Frontal cortex (tissue), 4 donors: ENCODE data around the gene SERPINA5. TPM values are rescaled to one million over a fixed set of nuclear protein-coding genes. Genes with fewer than 3 reads are reported as not detected.
"Not testable (repeated sequence)": the region's sequence is repeated elsewhere in the genome, so short reads cannot be mapped to it uniquely, and the experiment has no call there.

Experiments used
- DNase-seq, 2 donors: peaks; one replicate each; pipeline ENCODE4 v3.0.0; 2012; ENCODE audit warnings: low spot score in 2 of 2
- FAIRE-seq: peaks from 2 replicates; lab custom pipeline; 2012; peaks lifted over from hg19 to GRCh38; lab: Jason Lieb, UNC
- total RNA-seq: library from RNA; depleted of rRNA; stranded (reverse); fragments of >200 nt; gene quantifications from one replicate; pipeline ENCODE4 v1.2.3, GENCODE V29; 2014
- donor health status: control.
- donor health status: control.
- donor health status: control.

SERPINA5 gene
- total RNA-seq, 1 donor from 2014 or later = not detected

GRCh38 chr14:94595912-94596311, 14.7 kb downstream of the SERPINA5 start:
- DNase-seq (no peak), FAIRE-seq (no peak)

- no peak for DNase-seq
- FAIRE-seq = no peak
Measured at GRCh38 chr14:94596361-94596760, 15.1 kb downstream of the SERPINA5 start.

- FAIRE-seq (no peak), DNase-seq (no peak)
Measured at GRCh38 chr14:94597788-94598187, 16.6 kb downstream of the SERPINA5 start.

- DNase-seq (no peak), FAIRE-seq (no peak)
Measured at GRCh38 chr14:94598506-94598815, 17.2 kb downstream of the SERPINA5 start.

- FAIRE-seq = peak; percentile 6
- DNase-seq = peak; percentile 24 to 53
Measured at GRCh38 chr14:94598816-94599655, 17.8 kb downstream of the SERPINA5 start.

- FAIRE-seq (no peak), DNase-seq (no peak)
Measured at GRCh38 chr14:94599656-94600004, 18.4 kb downstream of the SERPINA5 start.

GRCh38 chr14:94600148-94600545, 18.9 kb downstream of the SERPINA5 start:
- FAIRE-seq = no peak

GRCh38 chr14:94601884-94602391, 20.7 kb downstream of the SERPINA5 start:
- FAIRE-seq (no peak), DNase-seq (peak in 1 of 2 donors; percentile 56)

More at GRCh38 chr14:94600148-94600545, 18.9 kb downstream of the SERPINA5 start:
- no peak for DNase-seq

- FAIRE-seq = no peak
- no peak for DNase-seq
Measured at GRCh38 chr14:94602722-94603121, 21.5 kb downstream of the SERPINA5 start.

- DNase-seq = no peak
- FAIRE-seq = no peak
Measured at GRCh38 chr14:94605361-94605760, 24.1 kb downstream of the SERPINA5 start.

GRCh38 chr14:94608966-94609365, 27.7 kb downstream of the SERPINA5 start:
- not testable (repeated sequence) for FAIRE-seq, DNase-seq

- FAIRE-seq (no peak), DNase-seq (no peak)
Measured at GRCh38 chr14:94611179-94611578, 30.0 kb downstream of the SERPINA5 start.

- peak in 1 of 2 donors; percentile 25 for DNase-seq
Measured at GRCh38 chr14:94612174-94612573, 30.9 kb downstream of the SERPINA5 start, which contains the start of gene SERPINA3. SERPINA3 (plus strand) TSS chr14:94612391; CDS start chr14:94614442, 2,051 bp downstream.

GRCh38 chr14:94612580-94613554, 31.6 kb downstream of the SERPINA5 start:
- no peak for DNase-seq

More at GRCh38 chr14:94612174-94612573, 30.9 kb downstream of the SERPINA5 start, which contains the start of gene SERPINA3:
- no peak for FAIRE-seq

GRCh38 chr14:94613720-94614644, 32.8 kb downstream of the SERPINA5 start:
- no peak for DNase-seq
- no peak for FAIRE-seq

More at GRCh38 chr14:94612580-94613554, 31.6 kb downstream of the SERPINA5 start:
- FAIRE-seq = no peak

GRCh38 chr14:94614802-94615201, 33.6 kb downstream of the SERPINA5 start:
- no peak for FAIRE-seq
- DNase-seq = no peak

- FAIRE-seq (no peak), DNase-seq (no peak)
Measured at GRCh38 chr14:94615254-94615653, 34.0 kb downstream of the SERPINA5 start.

- no peak for FAIRE-seq
- no peak for DNase-seq
Measured at GRCh38 chr14:94615823-94616570, 34.8 kb downstream of the SERPINA5 start.
